ENCODE results near the gene IBA57.
"Not testable (repeated sequence)": the region's sequence is repeated elsewhere in the genome, so short reads cannot be mapped to it uniquely, and the experiment has no call there.

Gene IBA57

DNA sequence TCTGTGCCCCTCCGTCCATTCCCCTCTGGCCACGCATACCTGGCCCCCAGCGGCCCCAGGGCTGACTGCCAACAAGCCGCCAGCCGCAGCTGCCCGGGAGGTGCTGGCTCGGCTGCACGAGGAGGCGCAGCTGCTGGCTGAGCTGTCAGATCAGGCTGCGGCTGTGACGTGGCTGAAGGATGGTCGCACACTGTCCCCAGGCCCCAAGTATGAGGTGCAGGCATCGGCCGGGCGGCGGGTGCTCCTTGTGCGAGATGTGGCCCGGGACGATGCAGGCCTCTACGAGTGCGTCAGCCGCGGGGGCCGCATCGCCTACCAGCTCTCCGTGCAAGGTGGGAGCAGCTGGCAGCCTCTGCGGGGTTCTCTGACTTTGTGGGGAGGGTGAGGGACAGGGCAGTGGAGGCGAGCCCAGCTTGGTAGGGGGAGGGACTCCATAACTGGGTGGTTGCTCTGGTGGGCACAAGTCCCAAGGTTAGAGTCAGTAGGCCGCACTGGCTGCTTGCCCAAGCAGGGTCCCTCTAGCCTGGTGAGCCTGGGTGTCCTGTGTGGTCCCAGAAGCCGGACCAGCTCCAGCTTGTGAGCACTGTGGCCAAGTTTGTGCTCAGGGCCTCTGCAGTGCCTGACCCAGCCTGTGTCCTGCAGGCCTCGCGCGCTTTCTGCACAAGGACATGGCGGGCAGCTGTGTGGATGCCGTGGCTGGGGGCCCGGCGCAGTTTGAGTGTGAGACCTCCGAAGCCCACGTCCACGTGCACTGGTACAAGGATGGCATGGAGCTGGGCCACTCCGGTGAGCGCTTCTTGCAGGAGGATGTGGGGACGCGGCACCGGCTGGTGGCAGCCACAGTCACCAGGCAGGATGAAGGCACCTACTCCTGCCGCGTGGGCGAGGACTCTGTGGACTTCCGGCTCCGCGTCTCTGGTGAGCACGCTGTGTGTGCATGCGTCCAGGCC, 51.0 kb downstream of the IBA57 start:
- no peak overlapping the region for H3K27ac ChIP-seq
- TF ChIP-seq, protein P1, sequence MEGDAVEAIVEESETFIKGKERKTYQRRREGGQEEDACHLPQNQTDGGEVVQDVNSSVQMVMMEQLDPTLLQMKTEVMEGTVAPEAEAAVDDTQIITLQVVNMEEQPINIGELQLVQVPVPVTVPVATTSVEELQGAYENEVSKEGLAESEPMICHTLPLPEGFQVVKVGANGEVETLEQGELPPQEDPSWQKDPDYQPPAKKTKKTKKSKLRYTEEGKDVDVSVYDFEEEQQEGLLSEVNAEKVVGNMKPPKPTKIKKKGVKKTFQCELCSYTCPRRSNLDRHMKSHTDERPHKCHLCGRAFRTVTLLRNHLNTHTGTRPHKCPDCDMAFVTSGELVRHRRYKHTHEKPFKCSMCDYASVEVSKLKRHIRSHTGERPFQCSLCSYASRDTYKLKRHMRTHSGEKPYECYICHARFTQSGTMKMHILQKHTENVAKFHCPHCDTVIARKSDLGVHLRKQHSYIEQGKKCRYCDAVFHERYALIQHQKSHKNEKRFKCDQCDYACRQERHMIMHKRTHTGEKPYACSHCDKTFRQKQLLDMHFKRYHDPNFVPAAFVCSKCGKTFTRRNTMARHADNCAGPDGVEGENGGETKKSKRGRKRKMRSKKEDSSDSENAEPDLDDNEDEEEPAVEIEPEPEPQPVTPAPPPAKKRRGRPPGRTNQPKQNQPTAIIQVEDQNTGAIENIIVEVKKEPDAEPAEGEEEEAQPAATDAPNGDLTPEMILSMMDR (conservative IDR thresholded peaks at IDR 0.05), result no peak

DNA sequence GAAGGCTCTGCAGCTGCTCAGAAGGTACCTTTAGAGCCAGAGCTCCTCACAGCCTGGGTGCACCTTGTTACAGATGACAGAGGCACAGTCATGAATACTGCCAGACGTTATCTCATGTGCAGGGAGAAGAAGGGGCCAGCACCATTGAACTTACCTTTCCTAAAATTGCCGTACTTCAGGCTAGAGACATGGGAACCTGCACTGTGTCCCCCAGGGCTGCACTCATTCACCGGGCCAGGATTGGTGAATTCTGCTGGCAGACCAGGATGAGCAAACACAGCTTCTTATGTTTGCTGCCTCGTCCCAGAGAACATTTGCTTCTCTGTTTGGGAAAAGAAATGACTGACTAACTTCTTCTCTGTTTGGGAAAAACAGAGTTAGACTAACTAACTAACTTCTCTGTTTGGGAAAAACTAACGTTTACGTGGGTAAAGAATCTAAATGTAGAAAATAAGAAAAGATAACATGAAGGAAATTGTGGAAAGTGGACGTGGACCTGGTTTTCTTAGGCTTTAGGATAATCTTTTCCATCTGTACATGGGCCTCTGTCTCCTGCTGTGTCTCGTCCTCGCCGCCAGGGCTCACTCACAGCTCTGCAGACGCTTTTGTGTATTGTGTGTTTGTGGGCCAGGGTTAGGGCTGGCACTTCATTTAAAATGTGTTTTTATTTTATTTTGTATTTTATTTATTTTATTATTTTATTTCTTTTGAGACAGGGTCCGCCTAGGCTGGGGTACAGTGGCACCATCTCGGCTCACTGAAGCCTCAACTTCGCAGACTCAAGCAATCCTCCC, 52.1 kb downstream of the IBA57 start:
- TF ChIP-seq, protein P1 (conservative IDR thresholded peaks at IDR 0.05), result no peak
- H3K27ac ChIP-seq, result no peak overlapping the region

- TF ChIP-seq, protein P1 (conservative IDR thresholded peaks at IDR 0.05), result no peak
- no peak overlapping the region for H3K27ac ChIP-seq
These were observed 53.1 kb downstream of the IBA57 start for GRCh38 chr1:228218513-228219244.

DNA sequence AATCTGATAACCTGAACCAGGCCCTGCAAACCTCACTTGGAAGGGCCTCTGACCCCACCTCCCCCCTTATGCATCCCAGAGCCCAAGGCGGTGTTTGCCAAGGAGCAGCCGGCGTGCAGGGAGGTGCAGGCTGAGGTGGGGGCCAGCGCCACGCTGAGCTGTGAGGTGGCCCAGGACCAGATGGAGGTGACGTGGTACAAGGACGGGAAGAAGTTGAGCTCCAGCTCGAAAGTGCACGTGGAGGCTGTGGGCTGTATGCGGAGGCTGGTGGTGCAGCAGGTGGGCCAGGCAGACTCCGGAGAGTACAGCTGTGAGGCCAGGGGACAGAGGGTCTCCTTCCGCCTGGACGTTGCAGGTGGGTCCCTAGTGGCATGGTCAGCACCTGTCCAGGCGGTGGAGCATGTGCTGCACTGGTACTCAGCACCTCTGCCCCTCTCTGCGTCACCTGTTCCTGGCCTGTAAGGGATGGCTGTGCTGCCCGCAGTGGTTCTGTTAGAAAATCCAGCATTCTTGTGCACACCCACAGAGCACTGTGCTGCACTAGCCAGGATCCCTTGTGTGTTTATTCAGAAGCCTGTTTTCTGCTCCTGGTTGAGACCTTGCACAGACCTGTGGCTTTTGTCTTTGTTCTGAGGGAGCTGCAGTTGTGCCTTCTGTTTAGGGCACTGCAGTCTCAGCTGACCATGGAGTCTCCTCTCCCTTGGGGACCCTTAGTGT, 53.8 kb downstream of the IBA57 start:
- TF ChIP-seq, protein P1 (conservative IDR thresholded peaks at IDR 0.05), result no peak
- H3K27ac ChIP-seq, result no peak overlapping the region

GRCh38 chr1:228219962-228220780, 54.6 kb downstream of the IBA57 start:
- H3K27ac ChIP-seq, result no peak overlapping the region
- TF ChIP-seq, protein P1 (conservative IDR thresholded peaks at IDR 0.05), result no peak

DNA sequence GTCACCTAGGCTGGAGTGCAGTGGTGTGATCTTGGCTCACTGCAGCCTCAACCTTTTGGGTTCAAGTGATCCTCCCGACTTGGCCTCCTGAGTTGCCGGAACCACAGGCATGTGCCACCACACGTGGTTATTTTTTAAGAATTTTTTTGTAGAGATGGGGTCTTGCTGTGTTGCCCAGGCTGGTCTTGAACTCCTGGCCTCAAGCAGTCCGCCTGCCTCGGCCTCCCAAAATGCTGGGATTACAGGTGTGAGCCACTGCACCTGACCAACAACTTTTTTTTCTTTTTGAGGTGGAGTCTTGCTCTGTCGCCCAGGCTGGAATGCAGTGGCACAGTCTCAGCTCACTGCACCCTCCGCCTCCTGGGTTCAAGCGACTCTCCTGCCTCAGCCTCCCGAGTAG, 55.5 kb downstream of the IBA57 start:
- not testable (repeated sequence) for H3K27ac ChIP-seq

DNA sequence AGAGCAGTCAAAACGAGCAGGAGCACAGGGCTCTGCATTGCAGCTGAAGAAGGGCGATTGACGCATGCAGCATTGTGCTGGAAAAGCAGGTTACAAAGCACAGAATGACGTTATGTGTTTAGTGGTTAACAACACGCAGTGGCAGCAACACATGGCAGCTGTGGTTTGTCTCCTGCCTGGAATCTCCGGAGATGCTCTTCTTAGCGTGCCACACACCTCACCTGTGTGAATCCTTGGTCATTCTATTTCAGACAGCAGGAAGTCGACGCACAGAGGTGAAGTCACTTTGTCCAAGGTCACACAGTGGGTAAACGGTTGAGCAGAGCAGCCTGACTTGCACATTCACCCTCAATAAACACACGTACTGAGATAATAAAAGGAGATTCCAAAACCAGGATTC, 56.9 kb downstream of the IBA57 start:
- no peak overlapping the region for H3K27ac ChIP-seq
- TF ChIP-seq, protein P1 (conservative IDR thresholded peaks at IDR 0.05), result no peak
